HG03354 (cell line): ENCODE results near the gene PCYT2.

Source experiments
- ATAC-seq: cut with Tn5 transposase; IDR thresholded peaks from one replicate; pipeline ENCODE4 v1.9.1; 2021; ENCODE audit warnings: mild to moderate bottlenecking; ENCODE audit not compliant: unreplicated experiment, poor library complexity, severe bottlenecking

PCYT2 gene

GRCh38 chr17:81928544-81929252 is 17.5 kb upstream of the PCYT2 start:
- ATAC-seq: no peak

GRCh38 chr17:81927653-81928543 is 16.7 kb upstream of the PCYT2 start, which contains the start of gene MAFG:
Gene MAFG (minus strand): TSS chr17:81927735. CDS start chr17:81923185, 4,550 bp downstream.
- ATAC-seq: peak; percentile 70

GRCh38 chr17:81927152-81927652 is 16.0 kb upstream of the PCYT2 start:
- ATAC-seq: peak; percentile 23

GRCh38 chr17:81926451-81927151 is 15.4 kb upstream of the PCYT2 start:
- peak; percentile 25 for ATAC-seq

GRCh38 chr17:81925860-81926450 is 14.8 kb upstream of the PCYT2 start:
- no peak for ATAC-seq

GRCh38 chr17:81924557-81925532 is 13.6 kb upstream of the PCYT2 start:
- ATAC-seq: no peak

GRCh38 chr17:81923302-81924260 is 12.4 kb upstream of the PCYT2 start:
- no peak for ATAC-seq

- ATAC-seq: no peak
Observed at GRCh38 chr17:81922566-81923301, 11.5 kb upstream of the PCYT2 start.

- ATAC-seq: no peak
Observed at GRCh38 chr17:81921996-81922565, 10.9 kb upstream of the PCYT2 start.

- no peak for ATAC-seq
Observed at GRCh38 chr17:81921537-81921862, 10.3 kb upstream of the PCYT2 start.

- no peak for ATAC-seq
Observed at GRCh38 chr17:81920612-81921536, 9.7 kb upstream of the PCYT2 start.

GRCh38 chr17:81918832-81919545 is 7.8 kb upstream of the PCYT2 start:
- ATAC-seq: no peak

GRCh38 chr17:81918333-81918669 is 7.1 kb upstream of the PCYT2 start:
- ATAC-seq: peak; percentile 37

- peak; percentile 77 for ATAC-seq
Observed at GRCh38 chr17:81917565-81918332, 6.5 kb upstream of the PCYT2 start, which contains the start of gene SIRT7. Gene SIRT7 (minus strand): TSS chr17:81918176. CDS start chr17:81918131, 45 bp downstream.
